Left lung (tissue), 10 donors: ENCODE data around the gene RNASE11. TPM values are rescaled to one million over a fixed set of nuclear protein-coding genes. Genes with fewer than 3 reads are reported as not detected.

Experiments
- ATAC-seq: fragments of 200-7000 bp; cut with Tn5 transposase; one replicate; pipeline ENCODE4 v1.9.1; 2020; ENCODE audit warnings: moderate library complexity
- DNase-seq, 4 donors: peaks; one replicate each; pipeline ENCODE4 v3.0.0-alpha.2; 2013 to 2020
- H3K27ac ChIP-seq, 2 donors: fragments of 200-600 bp; sonication (generic) in 1 of 2; one replicate each; pipeline versions ENCODE4 v1.5.0 to v1.8.0; 2020 to 2021
- H3K27me3 ChIP-seq, 2 donors: fragments of 200-600 bp; sonication (generic) in 1 of 2; one replicate each; pipeline versions ENCODE4 v1.5.0 to v1.8.0; 2020 to 2021
- H3K36me3 ChIP-seq, 2 donors: fragments of 200-600 bp; sonication (generic) in 1 of 2; one replicate each; pipeline versions ENCODE4 v1.5.0 to v1.8.0; 2020 to 2021
- H3K4me1 ChIP-seq, 2 donors: fragments of 200-600 bp; one replicate each; pipeline ENCODE4 v1.8.0; 2021
- H3K4me3 ChIP-seq, 2 donors: fragments of 200-600 bp; sonication (generic) in 1 of 2; one replicate each; pipeline versions ENCODE4 v1.5.0 to v1.8.0; 2020 to 2021; ENCODE audit warnings: mild to moderate bottlenecking in 1 of 2
- H3K9me3 ChIP-seq, 2 donors: fragments of 200-600 bp; sonication (generic) in 1 of 2; one replicate each; pipeline versions ENCODE4 v1.5.0 to v1.8.0; 2020 to 2021
- CTCF ChIP-seq, 2 donors: fragments of 200-600 bp; sonication (generic) in 1 of 2; IDR thresholded peaks; one replicate each; pipeline versions ENCODE4 v1.5.0 to v1.8.0; 2021; ENCODE audit warnings: antibody characterized with exemption in 2 of 2
- intact Hi-C, 2 donors: fragments of 100-400 bp; cut with DNase I; formaldehyde crosslinking; loops; one replicate each; pipeline versions ENCODE4 v1.11.2 to v1.14.2; 2022
- polyA plus RNA-seq, 6 donors: library from polyadenylated mRNA; unstranded; fragments of 120-200 nt; gene quantifications; one replicate each; pipeline ENCODE4 v1.2.1, GENCODE V29; 2013; ENCODE audit not compliant: insufficient read length in 6 of 6
- total RNA-seq, 2 donors: library from RNA; stranded (reverse); fragmentation: NEBNext Ultra II Directional; extraction: Animal tissue kit (Norgen Biotek cat#: 25700); gene quantifications; one replicate each; pipeline ENCODE4 v1.2.1, GENCODE V29; 2021
- donor health status: DM: no; HTN: yes; CAD: no.
- donor health status: DM: no; HTN: no; CAD: no.

Gene RNASE11
- total and polyA plus RNA-seq, 8 donors, result not detected

- no peak overlapping the region for H3K27ac ChIP-seq
- peaks cover 3 to 13% of the 10 kb centered on the region in 2 donors for H3K4me1 ChIP-seq
- ATAC-seq (peak; percentile 49), DNase-seq (no peak)
- H3K27me3 ChIP-seq, result no peaks in the 10 kb centered on the region
- TF ChIP-seq CTCF (IDR thresholded peaks at IDR 0.05), result peak; percentile 27 to 32
- H3K36me3 ChIP-seq, result no peaks in the 10 kb centered on the region
- H3K9me3 ChIP-seq, result no peaks in the 10 kb centered on the region
- no peak overlapping the region for H3K4me3 ChIP-seq
- intact Hi-C loops, result loop anchor here in 1 of 2 donors (10.0 kb wide), 3 partner anchors 72 to 282 kb away; partner anchors contain the start of gene TEP1
Observed at GRCh38 chr14:20606190-20606901, 18.5 kb upstream of the RNASE11 start.

GRCh38 chr14:20603813-20604690, 16.3 kb upstream of the RNASE11 start:
- Histone ChIP-seq H3K36me3 (no peaks in the 10 kb centered on the region), H3K4me3 (no peak overlapping the region), H3K4me1 (no peaks in the 10 kb centered on the region), H3K27me3 (no peaks in the 10 kb centered on the region), H3K27ac (no peak overlapping the region), H3K9me3 (no peaks in the 10 kb centered on the region)
- intact Hi-C loops, result loop anchor here in 1 of 2 donors (10.0 kb wide), 3 partner anchors 69 to 279 kb away; partner anchors contain the start of gene TEP1
- ATAC-seq (no peak), DNase-seq (no peak)
- no peak for TF ChIP-seq CTCF (IDR thresholded peaks at IDR 0.05)

GRCh38 chr14:20602583-20602982, 14.8 kb upstream of the RNASE11 start:
- Histone ChIP-seq H3K27ac (no peak overlapping the region), H3K4me3 (no peak overlapping the region), H3K9me3 (no peaks in the 10 kb centered on the region), H3K27me3 (no peaks in the 10 kb centered on the region), H3K36me3 (no peaks in the 10 kb centered on the region), H3K4me1 (no peaks in the 10 kb centered on the region)
- ATAC-seq (no peak), DNase-seq (no peak)
- TF ChIP-seq CTCF (IDR thresholded peaks at IDR 0.05), result no peak
- intact Hi-C loops, result loop anchor here in 1 of 2 donors (10.0 kb wide), 3 partner anchors 68 to 278 kb away; partner anchors contain the start of gene TEP1

GRCh38 chr14:20601522-20601921, 13.7 kb upstream of the RNASE11 start:
- intact Hi-C loops, result loop anchor here in 1 of 2 donors (10.0 kb wide), 3 partner anchors 67 to 277 kb away; partner anchors contain the start of gene TEP1
- no peaks in the 10 kb centered on the region for H3K9me3 ChIP-seq

More at GRCh38 chr14:20601522-20601921, 13.7 kb upstream of the RNASE11 start:
- Histone ChIP-seq H3K4me1 (no peaks in the 10 kb centered on the region), H3K4me3 (no peak overlapping the region), H3K36me3 (no peaks in the 10 kb centered on the region), H3K27me3 (no peaks in the 10 kb centered on the region), H3K27ac (no peak overlapping the region)
- DNase-seq (no peak), ATAC-seq (no peak)
- no peak for TF ChIP-seq CTCF (IDR thresholded peaks at IDR 0.05)
